Activated CD8-positive, alpha-beta T cell treated with anti-CD3 and anti-CD28 coated beads, Interleukin-2, amount 10 ng/mL, durations not matched to agents 7 days and 5 days (primary cell): ENCODE data around the gene STX1B. TPM values are rescaled to one million over a fixed set of nuclear protein-coding genes. Genes with fewer than 3 reads are reported as not detected.

Experiments
- ATAC-seq: fragments of 150-1000 bp; cut with Tn5 transposase; one replicate; pipeline ENCODE4 v1.10.0; 2021; ENCODE audit warnings: moderate library complexity
- CTCF ChIA-PET: fragments of 350-600 bp; sonication (Branson Sonifier 250); formaldehyde crosslinking; loops from one replicate; lab custom pipeline; 2021; ENCODE audit warnings: antibody characterized with exemption; lab: Charles Lee
- POLR2A ChIA-PET: fragments of 350-600 bp; sonication (Branson Sonifier 250); formaldehyde crosslinking; loops from one replicate; lab custom pipeline; 2021; ENCODE audit warnings: antibody characterized with exemption; lab: Charles Lee
- DNase-seq: peaks from one replicate; pipeline ENCODE4 v3.0.0-alpha.2; 2020
- H3K27ac Mint-ChIP-seq: one replicate; pipeline ENCODE4 v1.8.0; 2021; ENCODE audit warnings: mild to moderate bottlenecking, mixed read lengths
- H3K27me3 Mint-ChIP-seq: one replicate; pipeline ENCODE4 v1.8.0; 2021; ENCODE audit warnings: low read depth, mixed read lengths
- H3K36me3 Mint-ChIP-seq: one replicate; pipeline ENCODE4 v1.8.0; 2021; ENCODE audit warnings: low read depth, mixed read lengths
- H3K4me1 Mint-ChIP-seq: one replicate; pipeline ENCODE4 v1.8.0; 2021; ENCODE audit warnings: low read depth, mixed read lengths
- H3K4me3 Mint-ChIP-seq: one replicate; pipeline ENCODE4 v1.8.0; 2021; ENCODE audit warnings: mild to moderate bottlenecking, mixed read lengths
- H3K9me3 Mint-ChIP-seq: one replicate; pipeline ENCODE4 v1.8.0; 2022; ENCODE audit warnings: mixed read lengths; ENCODE audit not compliant: insufficient read depth
- total RNA-seq, 2 experiments: library from RNA; stranded (reverse); gene quantifications; one replicate each; pipeline ENCODE4 v1.2.3, GENCODE V29; 2021

The STX1B gene
- total RNA-seq, 2 experiments from 2014 or later, result 1.7 to 2.2 TPM

GRCh38 chr16:30956601-30957455, 53.6 kb downstream of the STX1B start:
- peak overlapping the region; percentile 99 for H3K27ac Mint-ChIP-seq
- H3K36me3 Mint-ChIP-seq, result peaks cover 35% of the 10 kb centered on the region
- CTCF ChIA-PET, result interaction anchor here (0.9 kb wide), 1 partner anchor 8 kb away, joined by 3 read pairs; the partner anchor contains the start of gene ORAI3
- peak; percentile 73 for ATAC-seq
- DNase-seq, result peak; percentile 88
- H3K4me1 Mint-ChIP-seq, result peaks cover 41% of the 10 kb centered on the region
- H3K27me3 Mint-ChIP-seq, result no peaks in the 10 kb centered on the region
- peak overlapping the region; percentile 95 for H3K4me3 Mint-ChIP-seq
- no peaks in the 10 kb centered on the region for H3K9me3 Mint-ChIP-seq
- POLR2A ChIA-PET, result interaction anchor here (0.6 to 2.7 kb wide), 7 partner anchors 8 to 223 kb away, joined by 3 to 9 read pairs (median 3); partner anchors contain the start of genes FUS, ORAI3, VKORC1 and ZNF646

GRCh38 chr16:30954993-30955392, 55.4 kb downstream of the STX1B start:
- POLR2A ChIA-PET, result interaction anchor here (0.6 to 1.6 kb wide), 2 partner anchors 117 to 192 kb away, joined by 3 read pairs; no protein-coding TSS in a partner anchor

GRCh38 chr16:30953511-30954124, 56.8 kb downstream of the STX1B start:
- ATAC-seq, result no peak
- Mint-ChIP-seq H3K4me3 (no peak overlapping the region), H3K9me3 (no peaks in the 10 kb centered on the region), H3K27ac (no peak overlapping the region), H3K36me3 (peaks cover 14% of the 10 kb centered on the region), H3K4me1 (peaks cover 40% of the 10 kb centered on the region), H3K27me3 (no peaks in the 10 kb centered on the region)
- CTCF ChIA-PET, result interaction anchor here (0.7 to 7.1 kb wide), 17 partner anchors 13 to 348 kb away, joined by 3 to 95 read pairs (median 4); partner anchors contain the start of genes HSD3B7, KAT8, ZNF646 and ZNF668
- POLR2A ChIA-PET, result interaction anchor here (0.8 to 1.7 kb wide), 3 partner anchors 120 to 227 kb away, joined by 3 to 5 read pairs (median 4); partner anchors contain the start of genes FUS, ZNF646 and ZNF668
- DNase-seq, result peak; percentile 79

More at GRCh38 chr16:30954993-30955392, 55.4 kb downstream of the STX1B start:
- H3K27me3 Mint-ChIP-seq, result no peaks in the 10 kb centered on the region
- DNase-seq (no peak), ATAC-seq (no peak)
- no peak overlapping the region for H3K4me3 Mint-ChIP-seq
- no peaks in the 10 kb centered on the region for H3K9me3 Mint-ChIP-seq
- no peak overlapping the region for H3K27ac Mint-ChIP-seq
- peaks cover 21% of the 10 kb centered on the region for H3K36me3 Mint-ChIP-seq
- H3K4me1 Mint-ChIP-seq, result peaks cover 46% of the 10 kb centered on the region
- CTCF ChIA-PET, result interaction anchor here (1.0 to 7.1 kb wide), 6 partner anchors 14 to 222 kb away, joined by 3 to 95 read pairs (median 8); no protein-coding TSS in a partner anchor

- POLR2A ChIA-PET, result interaction anchor here (0.8 to 1.7 kb wide), 3 partner anchors 121 to 227 kb away, joined by 3 to 5 read pairs (median 4); partner anchors contain the start of genes FUS, ZNF646 and ZNF668
Measured at GRCh38 chr16:30953111-30953510, 57.3 kb downstream of the STX1B start.

GRCh38 chr16:30951750-30952149, 58.7 kb downstream of the STX1B start:
- Mint-ChIP-seq H3K36me3 (peaks cover 8% of the 10 kb centered on the region), H3K27me3 (no peaks in the 10 kb centered on the region), H3K9me3 (no peaks in the 10 kb centered on the region), H3K27ac (no peak overlapping the region), H3K4me1 (peaks cover 34% of the 10 kb centered on the region), H3K4me3 (no peak overlapping the region)
- ATAC-seq, result no peak
- POLR2A ChIA-PET, result no interaction called here
- no peak for DNase-seq
- CTCF ChIA-PET, result interaction anchor here (1.3 to 7.1 kb wide), 2 partner anchors 11 to 156 kb away, joined by 4 to 95 read pairs; partner anchors contain the start of gene BCKDK

More at GRCh38 chr16:30953111-30953510, 57.3 kb downstream of the STX1B start:
- Mint-ChIP-seq H3K9me3 (no peaks in the 10 kb centered on the region), H3K27ac (no peak overlapping the region), H3K4me3 (no peak overlapping the region), H3K27me3 (no peaks in the 10 kb centered on the region), H3K36me3 (peaks cover 11% of the 10 kb centered on the region), H3K4me1 (peaks cover 37% of the 10 kb centered on the region)
- ATAC-seq (no peak), DNase-seq (no peak)
- CTCF ChIA-PET, result interaction anchor here (0.8 to 7.1 kb wide), 10 partner anchors 12 to 189 kb away, joined by 3 to 95 read pairs (median 4); partner anchors contain the start of genes HSD3B7, KAT8, ZNF646 and ZNF668

GRCh38 chr16:30951193-30951592, 59.2 kb downstream of the STX1B start:
- Mint-ChIP-seq H3K36me3 (peaks cover 11% of the 10 kb centered on the region), H3K4me1 (peaks cover 31% of the 10 kb centered on the region), H3K9me3 (no peaks in the 10 kb centered on the region), H3K27ac (peak overlapping the region; percentile 49), H3K4me3 (peak overlapping the region; percentile 28), H3K27me3 (no peaks in the 10 kb centered on the region)
- DNase-seq (no peak), ATAC-seq (no peak)
- POLR2A ChIA-PET, result interaction anchor here (0.8 to 1.0 kb wide), 2 partner anchors 34 to 229 kb away, joined by 3 read pairs; partner anchors contain the start of genes FUS and HSD3B7
- CTCF ChIA-PET, result interaction anchor here (0.7 to 7.1 kb wide), 5 partner anchors 10 to 191 kb away, joined by 3 to 95 read pairs (median 4); partner anchors contain the start of gene BCKDK

GRCh38 chr16:30950516-30951065, 59.8 kb downstream of the STX1B start:
- CTCF ChIA-PET, result interaction anchor here (0.7 to 7.1 kb wide), 9 partner anchors 10 to 192 kb away, joined by 3 to 95 read pairs (median 5); partner anchors contain the start of genes BCKDK and KAT8
- Mint-ChIP-seq H3K36me3 (peaks cover 13% of the 10 kb centered on the region), H3K4me1 (peaks cover 28% of the 10 kb centered on the region), H3K4me3 (peak overlapping the region; percentile 96), H3K27ac (peak overlapping the region; percentile 82), H3K9me3 (no peaks in the 10 kb centered on the region), H3K27me3 (no peaks in the 10 kb centered on the region)
- no peak for DNase-seq
- ATAC-seq, result no peak
- POLR2A ChIA-PET, result interaction anchor here (0.6 to 1.4 kb wide), 5 partner anchors 15 to 230 kb away, joined by 3 to 5 read pairs (median 3); partner anchors contain the start of genes FUS, HSD3B7, ZNF646 and ZNF668

GRCh38 chr16:30949650-30950515, 60.6 kb downstream of the STX1B start:
- Mint-ChIP-seq H3K36me3 (peaks cover 13% of the 10 kb centered on the region), H3K4me1 (peaks cover 28% of the 10 kb centered on the region), H3K27me3 (no peaks in the 10 kb centered on the region), H3K4me3 (peak overlapping the region; percentile 96), H3K9me3 (no peaks in the 10 kb centered on the region), H3K27ac (peak overlapping the region; percentile 82)
- ChIA-PET POLR2A (interaction anchor here (0.6 to 1.4 kb wide), 7 partner anchors 7 to 231 kb away, joined by 3 to 5 read pairs (median 3); partner anchors contain the start of genes FUS, HSD3B7, SETD1A and ZNF646), CTCF (interaction anchor here (1.0 to 7.1 kb wide), 10 partner anchors 8 to 192 kb away, joined by 3 to 95 read pairs (median 4); partner anchors contain the start of genes BCKDK, KAT8 and SETD1A)
- DNase-seq (peak; percentile 75), ATAC-seq (peak; percentile 69)

- ChIA-PET CTCF (interaction anchor here (1.0 to 7.1 kb wide), 7 partner anchors 8 to 193 kb away, joined by 3 to 95 read pairs (median 8); partner anchors contain the start of genes KAT8 and SETD1A), POLR2A (interaction anchor here (0.9 to 1.4 kb wide), 4 partner anchors 8 to 125 kb away, joined by 3 to 5 read pairs (median 4); partner anchors contain the start of genes SETD1A, ZNF646 and ZNF668)
- Mint-ChIP-seq H3K36me3 (peaks cover 21% of the 10 kb centered on the region), H3K4me3 (peak within 1 kb of the TSS; percentile 96), H3K9me3 (no peaks in the 10 kb centered on the region), H3K27me3 (no peaks in the 10 kb centered on the region), H3K4me1 (peaks cover 31% of the 10 kb centered on the region), H3K27ac (peak within 1 kb of the TSS; percentile 82)
- ATAC-seq (peak; percentile 66), DNase-seq (peak; percentile 61)
Measured at GRCh38 chr16:30948667-30949649, 61.5 kb downstream of the STX1B start, which contains the start of gene ORAI3. Gene ORAI3 (plus strand): TSS chr16:30949068. CDS start chr16:30949290, 222 bp downstream.
